Muscle of leg (tissue), 11 donors: ENCODE measurements around the gene FRY. TPM values are rescaled to one million over a fixed set of nuclear protein-coding genes. Genes with fewer than 3 reads are reported as not detected.

Experiments
- DNase-seq: peaks from one replicate; pipeline ENCODE4 v3.0.0; 2013
- H3K27ac ChIP-seq: one replicate; pipeline ENCODE4 v1.5.1; 2013; ENCODE audit warnings: mild to moderate bottlenecking, low read length, control low read depth
- H3K27me3 ChIP-seq: one replicate; pipeline ENCODE4 v1.6.1; 2013; ENCODE audit warnings: low read length; ENCODE audit not compliant: control insufficient read depth, insufficient read depth
- H3K36me3 ChIP-seq: one replicate; pipeline ENCODE4 v1.6.1; 2013; ENCODE audit warnings: low read length; ENCODE audit not compliant: control insufficient read depth, insufficient read depth
- H3K4me1 ChIP-seq: one replicate; pipeline ENCODE4 v1.6.1; 2013; ENCODE audit warnings: low read length; ENCODE audit not compliant: control insufficient read depth, insufficient read depth
- H3K4me3 ChIP-seq: one replicate; pipeline ENCODE4 v1.5.1; 2013; ENCODE audit warnings: low read length, control low read depth
- H3K9me3 ChIP-seq: replicated peaks from 2 replicates; pipeline ENCODE4 v1.6.1; 2013; ENCODE audit warnings: low read depth, low read length; ENCODE audit not compliant: control insufficient read depth
- WGBS: methylation state at CpG from one replicate; pipeline ENCODE4 v1.1.5; 2013; ENCODE audit warnings: missing lambda C conversion rate; ENCODE audit not compliant: insufficient coverage; 5-methylcytosine and 5-hydroxymethylcytosine counted together
- polyA plus RNA-seq, 8 donors: library from polyadenylated mRNA; unstranded; fragments of 120-200 nt; gene quantifications; one replicate each; pipeline versions ENCODE4 v1.2.1 to v1.2.3, GENCODE V29; 2013; ENCODE audit warnings: inconsistent platforms in 1 of 8, low replicate concordance in 1 of 8; ENCODE audit not compliant: insufficient read length in 8 of 8, insufficient read depth in 1 of 8
- total RNA-seq: library from RNA; stranded (reverse); fragments of 120-200 nt; gene quantifications from one replicate; pipeline ENCODE4 v1.2.4, GENCODE V29; 2013

FRY gene
- total and polyA plus RNA-seq, 9 donors: 37.7 to 63.5 (median 47.3) TPM

DNA sequence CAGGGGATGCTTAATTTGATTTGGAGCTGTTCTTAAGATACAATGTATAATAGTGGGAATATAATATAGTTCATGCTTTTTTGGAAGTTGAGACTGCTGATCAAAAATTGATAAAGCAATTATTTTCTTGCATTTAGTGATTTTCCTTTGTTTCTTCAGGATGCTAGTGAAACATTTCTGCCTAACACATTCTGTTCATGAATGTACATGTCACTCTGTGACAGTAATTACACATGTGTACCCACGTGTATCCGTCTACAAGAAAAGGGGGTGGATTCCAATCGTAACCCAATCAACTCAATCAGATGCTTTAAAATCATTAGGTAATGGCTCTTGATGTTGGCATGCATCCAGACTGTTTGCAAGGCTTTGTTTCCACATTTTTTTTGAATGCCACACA, 5.0 kb upstream of the FRY start:
- peaks cover 13% of the 10 kb centered on the region for H3K4me1 ChIP-seq
- H3K36me3 ChIP-seq: no peaks in the 10 kb centered on the region
- H3K27me3 ChIP-seq: peaks cover 2% of the 10 kb centered on the region
- H3K9me3 ChIP-seq: no peaks in the 10 kb centered on the region
- no CpG with 5 or more reads among the region's 3 CpGs for WGBS
- no peak overlapping the region for H3K27ac ChIP-seq
- no peak overlapping the region for H3K4me3 ChIP-seq
- no peak for DNase-seq

DNA sequence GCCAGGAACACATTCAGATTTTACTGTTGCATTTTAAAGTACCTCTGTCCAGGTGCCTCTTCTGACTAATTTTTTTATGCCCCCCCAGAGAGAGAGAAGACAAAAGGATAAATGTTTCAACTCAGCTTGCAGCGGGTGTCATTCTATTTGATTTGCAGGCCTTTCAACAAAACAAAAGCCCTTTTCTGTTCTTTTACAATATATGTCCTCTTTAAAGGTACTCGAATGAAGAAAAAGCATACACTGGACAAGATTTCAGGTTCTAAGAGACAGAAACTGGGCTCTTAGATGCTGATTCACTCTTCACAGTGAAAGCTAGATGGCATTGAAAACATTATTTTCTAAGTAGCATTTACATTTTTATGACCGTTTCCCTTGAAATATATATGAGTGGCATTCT, 2.9 kb upstream of the FRY start:
- DNase-seq: no peak
- WGBS: no CpG with 5 or more reads among the region's 3 CpGs
- peaks cover 4% of the 10 kb centered on the region for H3K4me1 ChIP-seq
- H3K27ac ChIP-seq: no peak overlapping the region
- no peaks in the 10 kb centered on the region for H3K36me3 ChIP-seq
- H3K9me3 ChIP-seq: no peaks in the 10 kb centered on the region
- H3K4me3 ChIP-seq: no peak overlapping the region
- peaks cover 2% of the 10 kb centered on the region for H3K27me3 ChIP-seq

DNA sequence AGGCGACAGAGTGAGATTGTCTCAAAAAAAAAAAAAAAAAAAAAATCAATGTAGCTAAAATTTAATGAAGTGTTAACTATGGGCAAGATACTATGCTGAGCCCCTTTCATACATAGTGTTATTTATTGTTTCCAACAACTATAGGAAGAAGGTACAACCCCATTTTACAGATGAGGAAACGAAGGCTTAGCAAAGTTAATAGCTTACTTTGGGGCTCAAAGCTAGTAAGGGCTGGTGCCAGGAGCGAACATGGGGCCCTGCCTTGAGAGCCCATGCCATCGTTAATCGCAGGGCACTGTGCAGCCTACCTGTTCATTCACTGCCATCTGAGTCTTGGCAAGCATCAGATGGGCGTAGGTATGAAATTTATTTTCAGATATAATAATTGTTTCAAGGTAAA, 1.9 kb upstream of the FRY start:
- no peaks in the 10 kb centered on the region for H3K36me3 ChIP-seq
- DNase-seq: no peak
- H3K4me3 ChIP-seq: no peak overlapping the region
- no peaks in the 10 kb centered on the region for H3K9me3 ChIP-seq
- no peak overlapping the region for H3K27ac ChIP-seq
- H3K4me1 ChIP-seq: peaks cover 4% of the 10 kb centered on the region
- peaks cover 2% of the 10 kb centered on the region for H3K27me3 ChIP-seq
- 96% methylated on average over 3 of the region's 6 CpGs for WGBS

DNA sequence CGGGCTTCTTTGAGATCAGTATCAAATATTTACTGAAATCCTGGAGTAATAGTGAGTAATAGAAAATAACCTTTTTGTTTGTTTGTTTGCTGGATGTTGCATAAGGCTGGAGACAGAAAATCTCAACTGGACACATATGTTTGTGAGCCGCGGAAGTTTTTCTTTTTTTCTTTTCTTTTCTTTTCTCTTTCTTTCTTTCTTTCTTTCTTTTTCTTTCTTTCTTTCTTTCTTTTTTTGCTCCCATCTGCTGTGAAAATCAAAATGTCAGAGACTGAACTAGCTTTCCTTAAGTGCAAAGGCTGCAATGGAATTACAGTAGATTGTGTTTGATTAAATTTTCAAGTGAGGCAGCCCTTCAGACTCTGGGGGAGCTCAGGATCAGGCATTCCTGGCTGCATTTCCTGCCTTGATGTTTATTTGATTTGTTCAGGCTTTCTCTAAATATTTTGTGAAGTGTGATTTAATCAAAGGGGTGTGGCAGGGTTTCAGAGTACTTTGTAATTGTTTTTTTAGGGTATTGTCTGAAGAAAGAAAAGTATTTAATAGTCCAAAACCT, 319 bp downstream of the FRY start:
- peak overlapping the region; percentile 72 for H3K4me3 ChIP-seq
- WGBS: no CpG with 5 or more reads among the region's 3 CpGs

DNA sequence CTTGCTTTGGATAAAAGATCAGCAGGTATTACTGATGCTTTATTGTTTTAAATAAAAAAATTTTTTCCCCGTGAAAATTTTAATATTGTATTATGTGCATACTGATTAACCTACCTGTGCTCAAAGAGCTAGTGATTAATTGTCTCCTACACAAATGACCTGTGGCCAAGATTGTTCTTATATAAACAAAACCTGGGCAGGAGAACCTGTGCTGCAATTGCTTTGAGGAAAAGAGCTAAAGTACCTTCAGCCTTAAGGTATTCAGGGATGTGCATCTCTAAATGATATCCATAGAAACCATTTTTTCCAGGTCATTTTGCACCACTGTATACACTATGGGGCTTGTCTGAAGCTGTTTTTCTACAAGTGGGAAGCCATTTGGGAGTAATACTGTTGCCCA, 1.2 kb downstream of the FRY start:
- Histone ChIP-seq H3K27me3 (peaks cover 2% of the 10 kb centered on the region), H3K36me3 (no peaks in the 10 kb centered on the region), H3K4me1 (peaks cover 6% of the 10 kb centered on the region), H3K4me3 (no peak overlapping the region), H3K9me3 (no peaks in the 10 kb centered on the region), H3K27ac (no peak overlapping the region)
- WGBS: no CpG with 5 or more reads among the region's 1 CpG
- no peak for DNase-seq

More for the DNA sequence above, 319 bp downstream of the FRY start:
- Histone ChIP-seq H3K36me3 (no peaks in the 10 kb centered on the region), H3K9me3 (no peaks in the 10 kb centered on the region), H3K27me3 (peaks cover 2% of the 10 kb centered on the region), H3K27ac (peak overlapping the region; percentile 83), H3K4me1 (peaks cover 6% of the 10 kb centered on the region)
- no peak for DNase-seq

DNA sequence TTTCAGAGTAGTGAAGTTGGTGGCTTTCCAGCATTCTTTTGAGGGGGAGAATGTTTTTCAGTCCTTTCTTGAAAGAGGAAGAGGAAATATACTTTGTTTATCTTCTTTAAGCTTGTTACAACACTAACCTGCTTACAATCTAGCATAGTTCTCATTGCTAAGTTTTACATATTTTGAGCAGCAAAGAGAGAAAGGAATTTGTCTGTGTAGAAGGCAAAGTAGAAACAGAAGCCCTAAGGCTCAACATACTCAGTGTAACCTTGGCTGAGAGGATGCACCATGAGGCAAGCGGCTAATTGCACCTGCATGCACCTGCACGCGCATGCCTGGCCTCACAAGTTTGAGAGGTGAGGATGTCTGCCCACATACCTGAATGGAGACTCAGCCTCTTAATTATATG, 2.2 kb downstream of the FRY start:
- Histone ChIP-seq H3K4me1 (peaks cover 6% of the 10 kb centered on the region), H3K4me3 (no peak overlapping the region), H3K9me3 (no peaks in the 10 kb centered on the region), H3K36me3 (no peaks in the 10 kb centered on the region), H3K27ac (no peak overlapping the region), H3K27me3 (peaks cover 2% of the 10 kb centered on the region)
- no peak for DNase-seq
- WGBS: no CpG with 5 or more reads among the region's 3 CpGs

DNA sequence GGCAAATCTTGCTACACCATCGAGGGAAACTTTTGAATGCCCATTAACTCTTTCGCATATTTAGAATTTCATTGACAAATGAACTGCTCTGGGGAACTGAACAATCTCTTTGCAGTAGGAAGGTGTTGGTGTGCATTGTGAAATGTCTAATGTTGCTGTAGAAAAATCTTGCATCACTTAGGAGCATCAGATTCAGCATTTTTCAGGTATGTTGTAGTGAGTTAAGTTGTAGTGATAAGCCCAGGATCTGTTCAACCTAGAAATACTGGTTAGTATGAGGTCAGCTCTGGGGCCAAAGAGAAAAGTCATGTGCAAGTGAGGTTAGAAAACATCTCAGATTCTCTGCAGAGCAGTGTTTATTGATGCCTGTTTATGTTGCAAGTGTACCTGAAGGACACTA, 4.1 kb downstream of the FRY start:
- H3K27me3 ChIP-seq: no peaks in the 10 kb centered on the region
- WGBS: no CpG with 5 or more reads among the region's 2 CpGs
- peaks cover 5% of the 10 kb centered on the region for H3K4me1 ChIP-seq
- H3K9me3 ChIP-seq: no peaks in the 10 kb centered on the region
- no peak overlapping the region for H3K4me3 ChIP-seq
- no peaks in the 10 kb centered on the region for H3K36me3 ChIP-seq
- no peak overlapping the region for H3K27ac ChIP-seq
- DNase-seq: no peak

DNA sequence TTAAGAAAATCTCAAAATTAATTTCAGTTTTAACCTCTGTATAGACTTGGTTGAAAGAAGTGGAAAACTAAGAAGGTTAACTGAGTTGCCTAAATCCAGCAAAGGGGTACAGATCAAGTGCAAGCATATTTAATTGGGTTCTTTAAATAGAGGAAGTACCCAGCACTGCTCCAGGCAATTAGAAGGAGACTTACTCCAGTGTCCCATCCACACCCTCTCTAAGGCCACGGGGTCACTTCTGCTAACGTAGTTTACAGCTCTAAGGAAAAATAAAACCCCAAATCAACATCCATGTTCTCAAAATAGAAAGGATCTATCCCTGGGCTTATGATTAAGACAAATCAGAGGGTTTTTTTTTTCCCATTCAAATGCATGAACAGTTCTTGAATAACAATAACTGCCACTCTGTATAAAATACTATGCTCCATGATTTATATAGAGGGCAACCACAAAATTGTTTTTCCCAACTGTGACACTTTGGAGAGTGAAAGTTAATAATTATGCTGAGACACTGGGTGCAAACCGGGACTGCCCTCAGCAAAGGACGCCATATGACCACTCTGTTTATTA, 4.6 kb downstream of the FRY start:
- Histone ChIP-seq H3K4me3 (no peak overlapping the region), H3K4me1 (peaks cover 3% of the 10 kb centered on the region), H3K9me3 (no peaks in the 10 kb centered on the region), H3K27ac (peak overlapping the region; percentile 6), H3K27me3 (no peaks in the 10 kb centered on the region), H3K36me3 (no peaks in the 10 kb centered on the region)
- WGBS: no CpG with 5 or more reads among the region's 4 CpGs
- peak; percentile 25 for DNase-seq

DNA sequence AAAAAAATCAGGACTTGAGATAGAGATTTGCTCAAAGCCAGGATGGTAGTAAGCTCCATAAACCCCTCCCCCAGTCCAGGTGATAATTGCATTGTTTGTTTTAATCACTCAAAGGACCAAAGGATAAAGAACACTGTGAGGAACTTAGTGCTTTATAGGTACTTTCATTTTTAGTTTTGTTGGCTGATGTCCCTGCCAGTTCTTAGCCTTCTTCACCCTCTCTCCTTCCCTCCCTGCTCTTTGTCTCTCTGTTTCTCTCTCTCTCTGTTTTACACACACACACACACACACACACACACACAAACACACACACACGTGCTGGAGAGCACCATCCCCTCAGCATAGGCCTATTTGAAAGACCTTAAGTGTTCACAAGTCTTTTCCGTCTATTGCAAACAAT, 5.2 kb downstream of the FRY start:
- no peak for DNase-seq
- H3K27me3 ChIP-seq: no peaks in the 10 kb centered on the region
- H3K27ac ChIP-seq: peak overlapping the region; percentile 6
- H3K9me3 ChIP-seq: no peaks in the 10 kb centered on the region
- peaks cover 2% of the 10 kb centered on the region for H3K4me1 ChIP-seq
- no peaks in the 10 kb centered on the region for H3K36me3 ChIP-seq
- no peak overlapping the region for H3K4me3 ChIP-seq
- WGBS: no CpG with 5 or more reads among the region's 2 CpGs

DNA sequence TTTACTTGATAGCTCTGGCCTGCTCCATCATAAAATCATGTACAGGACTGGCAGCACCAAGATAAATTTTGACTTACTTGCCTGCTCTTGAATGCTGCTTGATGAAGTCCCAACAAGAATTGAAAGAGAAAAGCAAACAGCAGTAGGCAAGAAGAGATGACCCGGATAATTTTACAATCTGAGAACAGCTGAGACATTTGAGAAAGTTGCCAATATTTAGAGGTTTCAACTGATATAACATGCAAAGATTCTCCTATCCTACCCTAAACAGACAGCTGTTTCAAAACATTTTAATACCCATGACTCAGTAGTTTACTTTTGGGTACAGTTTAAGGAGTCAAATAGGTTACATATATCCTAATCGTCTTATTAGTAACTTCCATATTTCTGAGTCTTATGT, 5.9 kb downstream of the FRY start:
- WGBS: no CpG with 5 or more reads among the region's 2 CpGs
- no peaks in the 10 kb centered on the region for H3K27me3 ChIP-seq
- no peak overlapping the region for H3K4me3 ChIP-seq
- no peak for DNase-seq
- no peaks in the 10 kb centered on the region for H3K9me3 ChIP-seq
- H3K4me1 ChIP-seq: peaks cover 2% of the 10 kb centered on the region
- H3K27ac ChIP-seq: no peak overlapping the region
- no peaks in the 10 kb centered on the region for H3K36me3 ChIP-seq

DNA sequence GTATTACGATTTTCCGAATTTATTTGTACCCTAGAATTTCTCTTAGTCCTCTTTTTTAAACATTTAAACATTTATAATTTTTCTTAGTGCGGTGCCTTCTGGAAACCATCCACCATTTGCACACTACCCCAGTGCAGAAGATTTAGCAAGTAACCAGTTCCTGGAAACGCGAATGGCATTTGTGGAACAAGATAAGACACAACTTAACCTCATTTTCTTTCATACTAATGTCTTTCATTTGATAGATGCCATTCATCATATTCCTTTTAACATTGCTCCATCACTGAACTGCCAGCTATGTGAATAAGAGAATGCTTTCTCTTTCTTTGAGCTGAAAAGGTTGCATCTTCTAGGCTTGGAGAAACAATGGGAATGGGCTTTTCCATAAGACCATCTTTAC, 6.8 kb downstream of the FRY start:
- DNase-seq: no peak
- no peak overlapping the region for H3K4me3 ChIP-seq
- H3K9me3 ChIP-seq: no peaks in the 10 kb centered on the region
- no peaks in the 10 kb centered on the region for H3K27me3 ChIP-seq
- H3K36me3 ChIP-seq: no peaks in the 10 kb centered on the region
- no peak overlapping the region for H3K27ac ChIP-seq
- H3K4me1 ChIP-seq: peaks cover 2% of the 10 kb centered on the region
- WGBS: 88% methylated on average over 4 of the region's 5 CpGs
